H1 (cell line): ENCODE results near the gene FBP1. TPM values are rescaled to one million over a fixed set of nuclear protein-coding genes. Genes with fewer than 3 reads are reported as not detected.

Experiments
- CTCF ChIA-PET: fragments of 300-600 bp; sonication (Branson Sonifier 250); formaldehyde crosslinking; loops from one replicate; lab custom pipeline; 2021; ENCODE audit not compliant: partially characterized antibody; lab: Charles Lee
- POLR2A ChIA-PET: fragments of 300-600 bp; sonication (Branson Sonifier 250); formaldehyde crosslinking; loops from one replicate; lab custom pipeline; 2021; ENCODE audit warnings: inconsistent platforms; ENCODE audit not compliant: partially characterized antibody; lab: Charles Lee
- DNase-seq, 2 experiments: peaks; one replicate each; pipeline versions ENCODE4 v3.0.0 to v3.0.0-alpha.2; 2010 to 2022; ENCODE audit warnings: low spot score in 2 of 2, low read depth in 1 of 2, mixed read lengths in 1 of 2
- FAIRE-seq: peaks from 2 replicates; lab custom pipeline; 2011; peaks lifted over from hg19 to GRCh38; lab: Jason Lieb, UNC
- H2AFZ ChIP-seq: 2 replicates; pipeline ENCODE4 v1.8.1; 2012; ENCODE audit warnings: low read length, inconsistent platforms
- H2AK5ac ChIP-seq: 2 replicates; pipeline ENCODE4 v1.6.1; 2013; ENCODE audit warnings: low read depth, low read length
- H2BK120ac ChIP-seq: replicated peaks from 2 replicates; pipeline ENCODE3; 2013; ENCODE audit warnings: low read depth, low read length, inconsistent platforms
- H2BK12ac ChIP-seq: 2 replicates; pipeline ENCODE4 v1.6.1; 2013; ENCODE audit warnings: low read depth, low read length
- H2BK15ac ChIP-seq: 2 replicates; pipeline ENCODE4 v1.6.1; 2013; ENCODE audit warnings: low read length
- H2BK20ac ChIP-seq: 2 replicates; pipeline ENCODE4 v1.6.1; 2013; ENCODE audit warnings: low read length
- H2BK5ac ChIP-seq: 2 replicates; pipeline ENCODE4 v1.6.1; 2013; ENCODE audit warnings: low read depth, low read length
- H3K14ac ChIP-seq: 2 replicates; pipeline ENCODE4 v1.6.1; 2013; ENCODE audit warnings: inconsistent platforms; ENCODE audit not compliant: insufficient read length
- H3K18ac ChIP-seq: 2 replicates; pipeline ENCODE4 v1.6.1; 2013; ENCODE audit warnings: low read length; ENCODE audit errors: extremely low read depth
- H3K23ac ChIP-seq: 2 replicates; pipeline ENCODE4 v1.6.1; 2013; ENCODE audit warnings: inconsistent platforms; ENCODE audit not compliant: insufficient read length
- H3K23me2 ChIP-seq: 2 replicates; pipeline ENCODE4 v1.6.1; 2013; ENCODE audit warnings: low read depth, low read length
- H3K27ac ChIP-seq: 2 replicates; pipeline ENCODE4 v1.6.1; 2011; ENCODE audit warnings: low read depth, low read length, inconsistent platforms
- H3K27me3 ChIP-seq, 4 experiments: replicated peaks in 1 of 4; 1 replicate in 1 of 4; 2 replicates in 3 of 4; pipeline versions ENCODE4 v1.6.1 to v1.8.1; 2011 to 2013; ENCODE audit warnings: low read length in 3 of 4, mild to moderate bottlenecking in 3 of 4, inconsistent platforms in 2 of 4, mixed read lengths in 2 of 4, moderate library complexity in 1 of 4; ENCODE audit not compliant: control insufficient read depth in 3 of 4, insufficient read depth in 3 of 4; ENCODE audit errors: extremely low read depth in 1 of 4
- H3K36me3 ChIP-seq, 4 experiments: 2 replicates each; pipeline versions ENCODE4 v1.6.1 to v1.8.1; 2011 to 2013; ENCODE audit warnings: mild to moderate bottlenecking in 4 of 4, low read length in 3 of 4, moderate library complexity in 2 of 4, control low read depth in 1 of 4, inconsistent platforms in 1 of 4; ENCODE audit not compliant: insufficient read depth in 4 of 4, control insufficient read depth in 2 of 4
- H3K4ac ChIP-seq: replicated peaks from 2 replicates; pipeline ENCODE3; 2013; ENCODE audit warnings: low read length, low read depth, mixed read lengths, inconsistent platforms; ENCODE audit not compliant: insufficient read length
- H3K4me1 ChIP-seq, 4 experiments: replicated peaks in 1 of 4; 1 replicate in 1 of 4; 2 replicates in 3 of 4; pipeline versions ENCODE4 v1.6.1 to v1.8.1; 2011 to 2013; ENCODE audit warnings: low read length in 3 of 4, inconsistent platforms in 2 of 4, mixed read lengths in 1 of 4; ENCODE audit not compliant: insufficient read depth in 4 of 4, control insufficient read depth in 3 of 4
- H3K4me2 ChIP-seq, 2 experiments: 2 replicates each; pipeline versions ENCODE4 v1.6.1 to v1.8.1; 2011 to 2013; ENCODE audit warnings: low read depth in 2 of 2, low read length in 2 of 2, control low read depth in 1 of 2, inconsistent platforms in 1 of 2, mild to moderate bottlenecking in 1 of 2; ENCODE audit not compliant: insufficient read depth in 1 of 2
- H3K4me3 ChIP-seq, 4 experiments: fragments of 200-600, 300-600 bp in 1 of 4; sonication (generic), shearing (Covaris generic), sonication (Bioruptor Twin) in 1 of 4; 2 replicates each; pipeline versions ENCODE4 v1.5.1 to v1.8.1; 2011 to 2016; ENCODE audit warnings: low read length in 4 of 4, low read depth in 3 of 4, control low read depth in 2 of 4, inconsistent platforms in 2 of 4, mild to moderate bottlenecking in 2 of 4, mixed read lengths in 1 of 4, moderate library complexity in 1 of 4; ENCODE audit not compliant: insufficient read depth in 2 of 4; ENCODE audit errors: extremely low read depth in 1 of 4
- H3K56ac ChIP-seq: replicated peaks from 2 replicates; pipeline ENCODE3; 2013; ENCODE audit warnings: low read depth, mild to moderate bottlenecking, mixed read lengths, low read length, inconsistent platforms; ENCODE audit not compliant: insufficient read length
- H3K79me1 ChIP-seq: 2 replicates; pipeline ENCODE4 v1.6.1; 2013; ENCODE audit warnings: low read depth, low read length, control low read depth
- H3K79me2 ChIP-seq, 2 experiments: 2 replicates each; pipeline versions ENCODE4 v1.6.1 to v1.8.1; 2012 to 2013; ENCODE audit warnings: low read length in 2 of 2, mild to moderate bottlenecking in 2 of 2, inconsistent platforms in 1 of 2; ENCODE audit not compliant: insufficient read depth in 2 of 2, control insufficient read depth in 1 of 2
- H3K9ac ChIP-seq, 4 experiments: replicated peaks in 1 of 4; 1 replicate in 1 of 4; 2 replicates in 3 of 4; pipeline versions ENCODE4 v1.6.1 to v1.8.1; 2011 to 2013; ENCODE audit warnings: low read depth in 3 of 4, low read length in 3 of 4, control low read depth in 2 of 4, mild to moderate bottlenecking in 2 of 4, moderate library complexity in 2 of 4, inconsistent platforms in 1 of 4; ENCODE audit errors: extremely low read depth in 1 of 4
- H3K9me3 ChIP-seq, 2 experiments: 2 replicates each; pipeline versions ENCODE4 v1.6.1 to v1.8.1; 2012 to 2013; ENCODE audit warnings: mild to moderate bottlenecking in 2 of 2, moderate library complexity in 2 of 2, control low read depth in 1 of 2, inconsistent platforms in 1 of 2, low read depth in 1 of 2, low read length in 1 of 2, mixed read lengths in 1 of 2; ENCODE audit not compliant: insufficient read depth in 2 of 2
- H4K20me1 ChIP-seq, 2 experiments: replicated peaks in 1 of 2; 2 replicates each; pipeline versions ENCODE3 to v1.8.1; 2011 to 2013; ENCODE audit warnings: inconsistent platforms in 2 of 2, low read length in 2 of 2, mild to moderate bottlenecking in 1 of 2; ENCODE audit not compliant: insufficient read depth in 2 of 2, control insufficient read depth in 1 of 2
- H4K5ac ChIP-seq: 2 replicates; pipeline ENCODE4 v1.6.1; 2013; ENCODE audit warnings: low read length, low read depth, mixed read lengths, inconsistent platforms; ENCODE audit not compliant: insufficient read length
- H4K8ac ChIP-seq: 2 replicates; pipeline ENCODE4 v1.8.0; 2013; ENCODE audit warnings: mild to moderate bottlenecking, moderate library complexity, low read length, inconsistent platforms; ENCODE audit not compliant: insufficient read depth; ENCODE audit errors: extremely low read depth
- H4K91ac ChIP-seq: replicated peaks from 2 replicates; pipeline ENCODE3; 2013; ENCODE audit warnings: low read length, mixed read lengths, inconsistent platforms; ENCODE audit not compliant: insufficient read length
- CBX5 ChIP-seq: fragments of 300-800, 300-1000 bp; sonication (generic); IDR thresholded peaks from 2 replicates; pipeline ENCODE4 v1.7.1; 2016; ENCODE audit warnings: antibody characterized with exemption, low read length, low read depth
- CBX8 ChIP-seq: fragments of 300-800, 300-1000 bp; sonication (generic); IDR thresholded peaks from 2 replicates; pipeline ENCODE4 v1.7.1; 2016; ENCODE audit warnings: low read depth, low read length, borderline replicate concordance
- CHD2 ChIP-seq: IDR thresholded peaks from 2 replicates; pipeline ENCODE4 v1.6.1; 2012; ENCODE audit warnings: low read length, improper control_type of control experiment
- EGR1 ChIP-seq: IDR thresholded peaks from 2 replicates; pipeline ENCODE4 v1.6.1; 2011; ENCODE audit warnings: low read depth, low read length, borderline replicate concordance
- JUND ChIP-seq: IDR thresholded peaks from 2 replicates; pipeline ENCODE4 v1.6.1; 2011; ENCODE audit warnings: mild to moderate bottlenecking, improper control_type of control experiment, low read length
- MAFK ChIP-seq: IDR thresholded peaks from 2 replicates; pipeline ENCODE4 v1.6.1; 2012; ENCODE audit warnings: low read depth, mild to moderate bottlenecking, improper control_type of control experiment, low read length
- POLR2AphosphoS5 ChIP-seq: IDR thresholded peaks from 2 replicates; pipeline ENCODE4 v1.6.1; 2011; ENCODE audit warnings: low read depth, low read length
- RNF2 ChIP-seq: fragments of 200-900, 300-1000 bp; sonication (generic); IDR thresholded peaks from 2 replicates; pipeline ENCODE4 v1.7.1; 2016; ENCODE audit warnings: borderline replicate concordance, low read depth, mild to moderate bottlenecking, antibody characterized with exemption, low read length; ENCODE audit not compliant: poor library complexity, severe bottlenecking; ENCODE audit errors: missing control alignments
- SIX5 ChIP-seq: IDR thresholded peaks from 2 replicates; pipeline ENCODE4 v1.6.1; 2011; ENCODE audit warnings: mild to moderate bottlenecking, low read depth, low read length
- SP1 ChIP-seq: IDR thresholded peaks from 2 replicates; pipeline ENCODE4 v1.6.1; 2011; ENCODE audit warnings: low read depth, low read length
- SP2 ChIP-seq: IDR thresholded peaks from 2 replicates; pipeline ENCODE4 v1.6.1; 2012; ENCODE audit warnings: mild to moderate bottlenecking, low read length, inconsistent platforms
- WGBS, 2 experiments: shearing (Covaris generic) in 1 of 2; methylation state at CpG; one replicate each; pipeline versions ENCODE4 v1.1.6 to v1.1.7; 2013 to 2015; ENCODE audit warnings: low lambda C conversion rate in 2 of 2, mixed read lengths in 2 of 2, inconsistent platforms in 1 of 2, low coverage in 1 of 2, missing lambda C conversion rate in 1 of 2; ENCODE audit not compliant: insufficient replicate concordance in 2 of 2, insufficient coverage in 1 of 2, insufficient read length in 1 of 2; ENCODE audit errors: extremely low coverage in 1 of 2, missing lambda C conversion rate in 1 of 2; 5-methylcytosine and 5-hydroxymethylcytosine counted together
- polyA plus RNA-seq, 7 experiments: library from polyadenylated mRNA; depleted of rRNA in 3 of 7; stranded (reverse) in 5 of 7; unstranded in 2 of 7; fragments of >200 nt in 5 of 7; fragments of 200-250 nt in 2 of 7; gene quantifications; 1 replicate in 5 of 7; 2 replicates in 1 of 7; 4 replicates in 1 of 7; pipeline versions ENCODE4 v1.2.1 to v1.2.3, GENCODE V29; 2011 to 2013; ENCODE audit warnings: missing spikeins in 2 of 7, mixed read lengths in 2 of 7
- total RNA-seq: library from RNA; stranded (reverse); fragmentation: NEBNext Ultra II Directional; extraction: Animal tissue kit (Norgen Biotek cat#: 25700); gene quantifications from 2 replicates; pipeline ENCODE4 v1.2.1, GENCODE V29; 2021

FBP1 gene
- total and polyA plus RNA-seq, 2 of the 8 experiments (the other 6 are each of a cell fraction or from before 2014, with no cell fraction given) = 1.0 to 4.1 TPM

DNA sequence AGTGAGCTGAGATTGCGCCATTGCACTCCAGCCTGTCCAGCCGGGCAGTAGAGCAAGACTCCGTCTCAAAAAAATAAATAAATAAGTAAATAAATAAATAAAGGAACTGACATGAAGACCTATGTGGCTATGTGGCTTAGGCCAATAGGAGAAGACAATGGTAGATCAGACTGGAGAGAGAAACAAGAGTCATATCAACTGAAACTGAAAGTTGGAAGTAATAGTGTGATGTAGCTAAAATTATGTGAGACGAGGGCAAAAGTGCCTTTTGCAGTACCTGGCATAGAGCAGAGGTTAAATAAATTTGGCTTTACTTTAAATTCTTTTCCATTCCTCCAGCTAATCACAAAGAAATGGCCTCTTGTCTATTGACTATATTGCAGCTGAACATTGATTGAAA lies 53.0 kb downstream of the FBP1 start:
- no peaks in the 10 kb centered on the region for H3K36me3 ChIP-seq
- TF ChIP-seq CBX5 (no peak), SIX5 (no peak), JUND (no peak), CHD2 (no peak), CBX8 (no peak), EGR1 (no peak), POLR2AphosphoS5 (no peak), SP1 (no peak), MAFK (no peak), RNF2 (no peak), SP2 (no peak)

More for the DNA sequence above, 53.0 kb downstream of the FBP1 start:
- no peak overlapping the region for H3K14ac ChIP-seq
- no peaks in the 10 kb centered on the region for H3K9me3 ChIP-seq
- FAIRE-seq (no peak), DNase-seq (no peak)
- H3K9ac ChIP-seq = no peak overlapping the region
- ChIA-PET CTCF (interaction anchor here (1.0 to 2.3 kb wide), 6 partner anchors 9 to 37 kb away, joined by 3 to 6 read pairs (median 4); partner anchors contain the start of gene PCAT7), POLR2A (interaction anchor here (1.7 kb wide), 1 partner anchor 14 kb away, joined by 14 read pairs; no protein-coding TSS in a partner anchor)
- H4K20me1 ChIP-seq = no peaks in the 10 kb centered on the region
- WGBS, 2 experiments = 84% methylated on average over 4 of the region's 4 CpGs; no CpG with 5 or more reads in 1 of the 2 experiments
- H3K79me1 ChIP-seq = no peaks in the 10 kb centered on the region
- H2BK5ac ChIP-seq = no peak overlapping the region
- H3K56ac ChIP-seq = no peak overlapping the region
- H4K5ac ChIP-seq = no peak overlapping the region
- H2AFZ ChIP-seq = no peak overlapping the region
- H2BK120ac ChIP-seq = no peak overlapping the region
- no peak overlapping the region for H3K18ac ChIP-seq
- no peak overlapping the region for H4K8ac ChIP-seq
- no peak overlapping the region for H2AK5ac ChIP-seq
- no peak overlapping the region for H2BK20ac ChIP-seq
- no peak overlapping the region for H3K4me2 ChIP-seq
- no peak overlapping the region for H4K91ac ChIP-seq
- H3K4ac ChIP-seq = no peak overlapping the region
- no peak overlapping the region for H2BK12ac ChIP-seq
- no peaks in the 10 kb centered on the region for H3K79me2 ChIP-seq
- no peaks in the 10 kb centered on the region for H3K27me3 ChIP-seq
- no peak overlapping the region for H2BK15ac ChIP-seq
- H3K4me3 ChIP-seq = no peak overlapping the region
- H3K23me2 ChIP-seq = no peaks in the 10 kb centered on the region
- no peaks in the 10 kb centered on the region for H3K4me1 ChIP-seq
- no peak overlapping the region for H3K27ac ChIP-seq
- H3K23ac ChIP-seq = no peak overlapping the region
